ENCODE results near the gene LAG3.

The LAG3 gene

DNA sequence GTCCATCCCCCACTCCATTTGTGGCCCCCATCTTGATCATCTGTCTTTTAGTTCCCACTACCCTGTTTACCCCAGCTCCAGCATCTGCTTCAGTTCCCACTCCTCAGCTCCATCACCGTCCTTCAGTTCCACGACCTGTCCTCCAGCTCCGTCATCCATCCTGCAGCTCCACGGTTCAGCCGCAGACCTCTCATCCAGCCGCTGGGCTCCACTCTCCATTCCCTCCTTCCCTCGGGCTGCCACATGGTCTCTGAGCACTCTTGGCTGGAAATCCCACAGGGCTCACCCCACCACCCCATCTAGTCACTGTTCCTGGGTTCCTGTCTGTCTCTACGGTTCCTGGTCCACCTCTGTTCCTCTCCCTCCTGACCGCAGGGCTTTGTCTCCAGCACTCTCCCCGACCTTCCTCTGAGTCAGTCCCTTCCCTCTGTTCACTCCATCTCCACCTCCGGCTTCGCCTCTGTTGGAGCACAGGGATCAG, 52.6 kb downstream of the LAG3 start:
- DNase-seq, result no peak

DNA sequence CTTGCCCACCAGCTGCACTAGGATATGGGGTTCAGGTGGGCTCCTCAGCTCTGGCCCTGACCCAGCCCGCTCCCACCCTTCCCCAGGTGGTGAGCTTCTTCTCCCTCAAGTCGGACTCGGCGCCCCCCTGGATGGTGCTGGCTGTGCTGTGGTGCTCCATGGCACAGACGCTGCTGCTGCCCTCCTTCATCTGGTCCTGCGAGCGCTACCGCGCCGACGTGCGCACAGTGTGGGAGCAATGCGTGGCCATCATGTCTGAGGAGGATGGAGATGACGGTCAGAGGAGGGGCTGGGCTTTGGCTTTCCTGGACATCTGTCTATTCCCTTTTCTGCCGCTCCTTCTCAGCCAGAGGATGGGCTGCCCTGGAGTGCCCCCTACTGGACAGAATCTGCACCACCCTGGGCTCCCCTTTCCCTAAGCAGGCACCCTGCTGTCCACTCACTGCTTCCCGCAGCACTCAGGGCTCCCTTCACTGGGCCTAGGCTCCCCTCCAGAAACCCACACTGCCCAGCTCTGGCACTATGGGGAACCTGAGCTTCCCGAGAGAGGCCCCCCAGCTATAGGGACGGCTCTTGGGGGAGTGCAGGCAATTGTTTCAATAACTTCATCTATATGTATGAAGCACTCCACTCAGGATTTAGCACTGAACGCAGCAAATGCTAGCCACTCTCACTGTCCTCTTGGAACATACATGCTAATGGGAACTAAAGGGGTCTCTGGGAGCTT, 53.2 kb downstream of the LAG3 start:
- peak; percentile 89 for DNase-seq

DNA sequence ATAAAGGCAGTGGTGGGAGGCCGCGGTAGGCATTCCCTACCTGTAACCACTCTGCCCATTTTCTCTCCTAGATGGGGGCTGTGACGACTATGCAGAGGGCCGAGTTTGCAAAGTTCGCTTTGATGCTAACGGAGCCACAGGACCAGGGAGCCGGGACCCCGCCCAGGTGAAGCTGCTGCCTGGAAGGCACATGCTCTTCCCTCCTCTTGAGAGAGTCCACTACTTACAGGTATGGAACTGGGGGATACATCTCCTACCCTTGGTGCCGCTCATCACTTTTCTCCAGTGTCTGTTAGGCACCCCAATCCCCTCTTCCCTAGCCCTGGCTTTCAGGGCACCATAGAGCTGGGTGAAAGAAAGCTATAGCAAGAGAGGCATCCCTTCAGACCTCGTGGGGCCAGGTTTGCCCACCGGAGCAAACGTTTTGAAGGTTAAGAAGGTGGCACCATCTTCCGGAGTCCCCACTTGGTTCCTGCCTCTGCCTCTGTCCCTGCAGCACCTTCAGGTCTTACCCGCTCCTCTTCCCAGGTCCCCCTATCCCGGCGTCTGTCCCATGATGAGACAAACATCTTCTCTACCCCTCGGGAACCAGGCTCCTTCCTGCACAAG, 53.9 kb downstream of the LAG3 start:
- DNase-seq, result no peak

DNA sequence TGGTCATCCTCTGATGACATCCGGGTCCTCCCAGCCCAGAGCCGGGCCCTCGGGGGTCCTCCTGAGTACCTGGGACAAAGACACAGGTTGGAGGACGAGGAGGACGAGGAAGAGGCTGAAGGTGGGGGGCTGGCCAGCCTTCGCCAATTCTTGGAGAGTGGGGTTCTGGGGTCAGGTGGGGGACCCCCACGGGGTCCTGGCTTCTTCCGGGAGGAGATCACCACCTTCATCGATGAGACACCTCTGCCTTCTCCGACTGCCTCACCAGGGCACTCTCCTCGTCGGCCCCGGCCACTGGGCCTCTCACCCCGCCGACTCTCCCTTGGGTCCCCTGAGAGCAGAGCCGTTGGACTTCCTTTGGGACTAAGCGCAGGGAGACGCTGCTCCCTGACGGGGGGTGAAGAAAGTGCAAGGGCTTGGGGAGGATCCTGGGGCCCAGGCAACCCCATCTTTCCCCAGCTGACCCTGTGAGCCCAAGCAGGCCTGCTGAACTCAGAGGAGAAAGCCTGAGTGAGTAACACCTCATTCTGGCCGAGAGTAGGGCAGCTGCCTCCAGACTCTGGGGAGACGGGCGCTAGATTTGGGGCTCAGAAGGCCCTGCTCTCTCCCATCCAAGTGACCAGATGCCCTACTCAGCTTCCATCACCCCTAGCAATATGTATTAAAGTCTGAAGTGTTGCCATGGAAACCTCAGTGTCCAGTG, 54.6 kb downstream of the LAG3 start:
- no peak for DNase-seq

DNA sequence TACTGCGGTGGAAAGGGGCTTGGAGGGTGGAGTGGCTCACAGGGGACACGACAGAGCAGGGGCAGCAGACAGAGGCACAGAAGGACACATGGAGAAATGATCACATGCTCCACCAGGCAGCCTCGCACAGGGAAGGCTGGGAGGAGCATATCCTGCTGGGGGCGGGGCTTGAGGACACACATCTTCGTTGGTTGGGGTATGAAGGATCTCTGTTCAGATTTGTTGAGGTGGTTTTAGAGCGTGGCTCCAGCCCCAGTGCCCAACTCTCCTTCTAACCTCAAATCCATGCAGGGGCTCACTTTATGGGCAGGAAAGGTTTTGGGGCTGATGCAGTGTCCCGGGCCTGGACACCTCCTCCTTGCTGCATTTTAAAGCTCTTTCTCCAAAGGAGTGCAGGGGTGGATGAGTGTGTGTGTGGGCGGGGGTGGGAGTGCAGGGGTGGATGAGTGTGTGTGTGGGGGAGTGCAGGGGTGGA, 55.2 kb downstream of the LAG3 start:
- no peak for DNase-seq

Measured in activated CD4-positive, CD25-positive, alpha-beta regulatory T cell treated with anti-CD3 and anti-CD28 coated beads, Interleukin-2, amount 50 U/mL, for 72 hours (primary cell).